Suprapubic skin (tissue), 4 donors: ENCODE results near the gene MLYCD. TPM values are rescaled to one million over a fixed set of nuclear protein-coding genes. Genes with fewer than 3 reads are reported as not detected.

Source experiments
- DNase-seq, 2 donors: peaks; one replicate each; pipeline ENCODE4 v3.0.0-alpha.2; 2019; ENCODE audit warnings: low spot score in 2 of 2
- H3K27ac ChIP-seq: fragments of 200-600 bp; sonication (generic); one replicate; pipeline ENCODE4 v1.5.1; 2019
- H3K27me3 ChIP-seq: fragments of 200-600 bp; sonication (generic); one replicate; pipeline ENCODE4 v1.5.1; 2019
- H3K36me3 ChIP-seq: fragments of 200-600 bp; sonication (generic); one replicate; pipeline ENCODE4 v1.5.1; 2019
- H3K4me1 ChIP-seq: fragments of 200-600 bp; sonication (generic); one replicate; pipeline ENCODE4 v1.5.1; 2019
- H3K4me3 ChIP-seq: fragments of 200-600 bp; sonication (generic); one replicate; pipeline ENCODE4 v1.5.1; 2019; ENCODE audit warnings: mild to moderate bottlenecking
- H3K9me3 ChIP-seq: fragments of 200-600 bp; sonication (generic); one replicate; pipeline ENCODE4 v1.5.1; 2019
- EP300 ChIP-seq: sonication (generic); formaldehyde crosslinking; IDR thresholded peaks from one replicate; pipeline ENCODE4 v1.6.1; 2017; ENCODE audit warnings: antibody characterized with exemption
- POLR2A ChIP-seq, 2 donors: fragments of 450-650 bp; IDR thresholded peaks; one replicate each; pipeline ENCODE4 v1.6.1; 2017; ENCODE audit warnings: antibody characterized with exemption in 2 of 2, mild to moderate bottlenecking in 2 of 2, moderate library complexity in 2 of 2
- POLR2AphosphoS5 ChIP-seq, 3 donors: sonication (generic); formaldehyde crosslinking; IDR thresholded peaks; one replicate each; pipeline ENCODE4 v1.6.1; 2017; ENCODE audit warnings: antibody characterized with exemption in 3 of 3
- WGBS: methylation state at CpG from one replicate; pipeline ENCODE4 v1.1.5; 2018; 5-methylcytosine and 5-hydroxymethylcytosine counted together
- total RNA-seq, 4 donors: library from RNA; depleted of rRNA; stranded (reverse); fragments of >200 nt; gene quantifications; one replicate each; pipeline ENCODE4 v1.1.0, GENCODE V29; 2016
- TF ChIP-seq, protein P1 (sequence below), 2 donors: fragments of 200-600 bp in 1 of 2; fragments of 450-650 bp in 1 of 2; sonication (generic) in 1 of 2; IDR thresholded peaks; one replicate each; pipeline ENCODE4 v1.5.1; 2016 to 2019; ENCODE audit warnings: antibody characterized with exemption in 2 of 2, mild to moderate bottlenecking in 1 of 2, moderate library complexity in 1 of 2

Gene MLYCD
- total RNA-seq, 4 donors from 2014 or later: 4.4 to 23.7 (median 5.7) TPM

DNA sequence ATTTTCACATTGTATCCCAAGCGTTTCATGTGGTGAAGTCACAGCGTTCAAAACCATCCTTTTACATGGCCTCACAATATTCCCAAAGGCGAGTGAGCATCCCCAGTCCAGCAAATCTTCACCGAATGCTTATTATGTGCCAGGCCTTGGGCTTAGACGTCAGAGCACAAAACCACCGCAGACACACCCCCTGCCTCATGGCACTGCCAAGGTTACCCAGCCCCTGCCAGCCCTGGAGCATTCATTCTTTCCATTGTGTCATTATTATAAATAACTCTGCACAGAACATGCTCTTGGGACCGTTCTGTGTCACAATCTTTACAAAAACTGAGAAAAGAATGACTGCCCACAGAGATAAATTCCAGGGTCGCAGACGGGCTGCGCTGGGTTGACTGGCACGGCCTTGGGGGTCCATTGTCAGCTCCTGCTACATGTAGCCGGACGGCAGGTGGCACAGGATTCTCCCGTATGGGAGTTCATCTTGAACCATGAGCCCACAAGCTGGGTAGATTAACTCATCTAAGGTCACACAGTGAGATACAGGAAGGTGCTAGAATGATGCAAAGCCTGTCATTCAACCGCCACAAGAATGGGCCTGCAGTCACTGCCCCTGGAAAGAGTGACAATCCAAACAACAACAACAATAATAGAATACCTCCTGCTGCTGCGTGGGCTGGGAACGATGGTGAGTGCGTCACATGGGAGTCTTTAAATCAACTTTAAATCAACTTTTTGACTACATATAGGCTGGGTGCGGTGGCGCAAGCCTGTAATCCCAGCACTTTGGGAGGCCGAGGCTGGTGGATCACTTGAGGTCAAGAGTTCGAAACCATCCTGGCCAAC, 64.6 kb downstream of the MLYCD start:
- Histone ChIP-seq H3K4me3 (no peak overlapping the region), H3K9me3 (no peaks in the 10 kb centered on the region), H3K4me1 (peaks cover 3% of the 10 kb centered on the region), H3K36me3 (peaks cover 67% of the 10 kb centered on the region), H3K27ac (no peak overlapping the region), H3K27me3 (peaks cover 5% of the 10 kb centered on the region)
- 83% methylated on average over 22 of the region's 22 CpGs for WGBS
- TF ChIP-seq POLR2A (IDR thresholded peaks at IDR 0.05) (no peak), POLR2AphosphoS5 (IDR thresholded peaks at IDR 0.05) (no peak), EP300 (no peak)
- TF ChIP-seq, protein P1, sequence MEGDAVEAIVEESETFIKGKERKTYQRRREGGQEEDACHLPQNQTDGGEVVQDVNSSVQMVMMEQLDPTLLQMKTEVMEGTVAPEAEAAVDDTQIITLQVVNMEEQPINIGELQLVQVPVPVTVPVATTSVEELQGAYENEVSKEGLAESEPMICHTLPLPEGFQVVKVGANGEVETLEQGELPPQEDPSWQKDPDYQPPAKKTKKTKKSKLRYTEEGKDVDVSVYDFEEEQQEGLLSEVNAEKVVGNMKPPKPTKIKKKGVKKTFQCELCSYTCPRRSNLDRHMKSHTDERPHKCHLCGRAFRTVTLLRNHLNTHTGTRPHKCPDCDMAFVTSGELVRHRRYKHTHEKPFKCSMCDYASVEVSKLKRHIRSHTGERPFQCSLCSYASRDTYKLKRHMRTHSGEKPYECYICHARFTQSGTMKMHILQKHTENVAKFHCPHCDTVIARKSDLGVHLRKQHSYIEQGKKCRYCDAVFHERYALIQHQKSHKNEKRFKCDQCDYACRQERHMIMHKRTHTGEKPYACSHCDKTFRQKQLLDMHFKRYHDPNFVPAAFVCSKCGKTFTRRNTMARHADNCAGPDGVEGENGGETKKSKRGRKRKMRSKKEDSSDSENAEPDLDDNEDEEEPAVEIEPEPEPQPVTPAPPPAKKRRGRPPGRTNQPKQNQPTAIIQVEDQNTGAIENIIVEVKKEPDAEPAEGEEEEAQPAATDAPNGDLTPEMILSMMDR (IDR thresholded peaks at IDR 0.05): no peak
- DNase-seq: no peak

DNA sequence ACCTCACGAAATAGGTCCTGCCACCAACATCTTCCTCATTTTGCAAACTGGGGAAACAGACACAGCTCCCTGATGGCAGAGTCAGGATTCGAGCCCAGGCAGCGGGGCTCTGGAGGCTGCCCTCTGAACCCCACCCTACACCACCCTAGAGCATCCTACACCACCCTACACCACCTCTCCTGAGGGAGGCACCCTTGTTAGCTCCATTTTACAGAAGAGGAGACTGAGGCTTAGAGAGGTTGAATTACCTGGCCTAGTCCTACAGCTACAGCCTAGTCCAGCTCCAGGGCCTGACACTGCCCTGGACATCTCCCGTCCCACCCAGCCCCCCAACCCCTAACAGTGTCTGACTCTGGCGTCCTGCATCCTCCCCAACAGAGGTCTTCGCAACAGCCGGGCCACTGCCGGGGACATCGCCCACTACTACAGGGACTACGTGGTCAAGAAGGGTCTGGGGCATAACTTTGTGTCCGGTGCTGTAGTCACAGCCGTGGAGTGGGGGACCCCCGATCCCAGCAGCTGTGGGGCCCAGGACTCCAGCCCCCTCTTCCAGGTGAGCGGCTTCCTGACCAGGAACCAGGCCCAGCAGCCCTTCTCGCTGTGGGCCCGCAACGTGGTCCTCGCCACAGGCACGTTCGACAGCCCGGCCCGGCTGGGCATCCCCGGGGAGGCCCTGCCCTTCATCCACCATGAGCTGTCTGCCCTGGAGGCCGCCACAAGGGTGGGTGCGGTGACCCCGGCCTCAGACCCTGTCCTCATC, 65.9 kb downstream of the MLYCD start:
- Histone ChIP-seq H3K9me3 (no peaks in the 10 kb centered on the region), H3K27me3 (peaks cover 19% of the 10 kb centered on the region), H3K4me3 (no peak overlapping the region), H3K36me3 (peaks cover 54% of the 10 kb centered on the region), H3K27ac (no peak overlapping the region), H3K4me1 (peaks cover 8% of the 10 kb centered on the region)
- WGBS: 91% methylated on average over 18 of the region's 26 CpGs
- TF ChIP-seq POLR2AphosphoS5 (IDR thresholded peaks at IDR 0.05): no peak
- TF ChIP-seq POLR2A (IDR thresholded peaks at IDR 0.05): no peak
- TF ChIP-seq, protein P1 (IDR thresholded peaks at IDR 0.05): no peak
- no peak for TF ChIP-seq EP300
- DNase-seq: no peak

DNA sequence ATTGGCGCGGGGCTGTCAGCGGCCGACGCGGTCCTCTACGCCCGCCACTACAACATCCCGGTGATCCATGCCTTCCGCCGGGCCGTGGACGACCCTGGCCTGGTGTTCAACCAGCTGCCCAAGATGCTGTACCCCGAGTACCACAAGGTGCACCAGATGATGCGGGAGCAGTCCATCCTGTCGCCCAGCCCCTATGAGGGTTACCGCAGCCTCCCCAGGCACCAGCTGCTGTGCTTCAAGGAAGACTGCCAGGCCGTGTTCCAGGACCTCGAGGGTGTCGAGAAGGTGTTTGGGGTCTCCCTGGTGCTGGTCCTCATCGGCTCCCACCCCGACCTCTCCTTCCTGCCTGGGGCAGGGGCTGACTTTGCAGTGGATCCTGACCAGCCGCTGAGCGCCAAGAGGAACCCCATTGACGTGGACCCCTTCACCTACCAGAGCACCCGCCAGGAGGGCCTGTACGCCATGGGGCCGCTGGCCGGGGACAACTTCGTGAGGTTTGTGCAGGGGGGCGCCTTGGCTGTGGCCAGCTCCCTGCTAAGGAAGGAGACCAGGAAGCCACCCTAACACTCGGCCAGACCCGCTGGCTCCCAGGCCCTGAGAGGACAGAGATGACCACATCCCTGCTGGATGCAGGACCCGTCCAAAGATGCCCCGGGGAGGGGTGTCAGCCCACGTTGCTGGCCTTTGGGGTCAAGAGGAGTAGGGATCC, 66.7 kb downstream of the MLYCD start:
- Histone ChIP-seq H3K9me3 (no peaks in the 10 kb centered on the region), H3K27me3 (peaks cover 21% of the 10 kb centered on the region), H3K27ac (no peak overlapping the region), H3K36me3 (peaks cover 47% of the 10 kb centered on the region), H3K4me3 (no peak overlapping the region), H3K4me1 (peaks cover 8% of the 10 kb centered on the region)
- 95% methylated on average over 24 of the region's 36 CpGs for WGBS
- no peak for DNase-seq
- TF ChIP-seq EP300: no peak
- no peak for TF ChIP-seq POLR2A (IDR thresholded peaks at IDR 0.05)
- no peak for TF ChIP-seq POLR2AphosphoS5 (IDR thresholded peaks at IDR 0.05)
- TF ChIP-seq, protein P1 (IDR thresholded peaks at IDR 0.05): no peak

DNA sequence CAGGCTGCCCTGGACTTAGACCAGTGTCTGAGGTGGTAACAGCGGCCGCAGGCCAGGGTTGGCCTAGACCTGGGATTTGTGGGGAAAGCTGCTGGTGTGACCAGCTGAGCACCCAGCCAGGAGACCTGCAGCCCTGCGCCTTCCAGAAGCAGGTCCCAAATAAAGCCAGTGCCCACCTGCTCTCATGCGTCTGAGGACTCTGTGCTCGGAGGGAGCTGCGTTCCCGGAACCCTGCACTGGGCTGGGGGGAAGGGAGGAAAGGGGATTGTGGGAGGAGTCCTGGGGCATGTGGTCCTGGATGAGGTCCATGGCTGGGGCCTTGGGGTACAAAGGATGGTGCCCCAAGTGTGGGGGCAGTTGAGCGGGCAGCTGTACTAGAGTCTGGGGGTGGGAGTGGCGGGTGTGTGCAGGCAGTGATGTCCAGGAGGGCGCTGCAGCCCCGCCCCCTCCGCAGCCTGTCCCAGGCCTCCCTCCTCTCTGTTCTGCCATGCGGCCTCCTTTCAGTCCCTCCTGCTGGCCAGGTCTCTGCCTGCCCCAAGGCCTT, 67.3 kb downstream of the MLYCD start:
- TF ChIP-seq EP300 (no peak), POLR2AphosphoS5 (IDR thresholded peaks at IDR 0.05) (no peak), POLR2A (IDR thresholded peaks at IDR 0.05) (no peak)
- TF ChIP-seq, protein P1 (IDR thresholded peaks at IDR 0.05): no peak
- 93% methylated on average over 12 of the region's 13 CpGs for WGBS

More for the DNA sequence above, 67.3 kb downstream of the MLYCD start:
- no peak overlapping the region for H3K27ac ChIP-seq
- H3K36me3 ChIP-seq: peaks cover 41% of the 10 kb centered on the region
- no peak overlapping the region for H3K4me3 ChIP-seq
- peak in 1 of 2 donors; percentile 21 for DNase-seq
- peaks cover 21% of the 10 kb centered on the region for H3K27me3 ChIP-seq
- H3K9me3 ChIP-seq: no peaks in the 10 kb centered on the region
- H3K4me1 ChIP-seq: peaks cover 8% of the 10 kb centered on the region
